ENCODE results near the gene HAVCR2. TPM values are rescaled to one million over a fixed set of nuclear protein-coding genes. Genes with fewer than 3 reads are reported as not detected.
"Not testable (repeated sequence)": the region's sequence is repeated elsewhere in the genome, so short reads cannot be mapped to it uniquely, and the experiment has no call there.

The HAVCR2 gene
- total RNA-seq, 1 donor from 2014 or later = 0.12 TPM

GRCh38 chr5:157047898-157048297 is 60.9 kb downstream of the HAVCR2 start:
- no peak overlapping the region for H3K4me3 ChIP-seq (ENCODE audit: low read depth, low read length)
- no peak for DNase-seq (ENCODE audit: low read depth)
- no peak for TF ChIP-seq CTCF (conservative IDR thresholded peaks at IDR 0.05; ENCODE audit: low read depth, low read length)

GRCh38 chr5:157047016-157047415 is 61.8 kb downstream of the HAVCR2 start:
- not testable (repeated sequence) for H3K4me3 ChIP-seq (ENCODE audit: low read depth, low read length); DNase-seq (ENCODE audit: low read depth)

GRCh38 chr5:157046041-157046440 is 62.8 kb downstream of the HAVCR2 start:
- peak; percentile 98 for DNase-seq (ENCODE audit: low read depth)
- no peak overlapping the region for H3K4me3 ChIP-seq (ENCODE audit: low read depth, low read length)
- peak; percentile 11 for TF ChIP-seq CTCF (conservative IDR thresholded peaks at IDR 0.05; ENCODE audit: low read depth, low read length)

GRCh38 chr5:157045601-157046000 is 63.2 kb downstream of the HAVCR2 start:
- TF ChIP-seq CTCF (conservative IDR thresholded peaks at IDR 0.05; ENCODE audit: low read depth, low read length) = no peak
- DNase-seq (ENCODE audit: low read depth) = no peak
- H3K4me3 ChIP-seq (ENCODE audit: low read depth, low read length) = no peak overlapping the region

GRCh38 chr5:157038568-157039187 is 70.2 kb downstream of the HAVCR2 start:
- no peak for TF ChIP-seq CTCF (conservative IDR thresholded peaks at IDR 0.05; ENCODE audit: low read depth, low read length)
- DNase-seq (ENCODE audit: low read depth) = no peak

More at GRCh38 chr5:157038568-157039187, 70.2 kb downstream of the HAVCR2 start:
- no peak overlapping the region for H3K4me3 ChIP-seq (ENCODE audit: low read depth, low read length)

Other genes with a start within 250 kb of the HAVCR2 start
- gene TIMD4, start 145.8 kb downstream of the HAVCR2 start, total RNA-seq = 0.17 TPM in 1 of 2 replicates, not detected in the other
- gene HAVCR1, start 49.9 kb downstream of the HAVCR2 start, total RNA-seq = 11.4 and 25.8 TPM in 2 replicates
- gene MED7, start 33.8 kb upstream of the HAVCR2 start, total RNA-seq = 13.1 and 20.5 TPM in 2 replicates
- gene GARIN3, start 57.2 kb upstream of the HAVCR2 start, total RNA-seq = not detected in 2 replicates
- gene ITK, start 71.8 kb upstream of the HAVCR2 start, total RNA-seq = 0.29 TPM in 1 of 2 replicates, not detected in the other
- 56.5 and 59.2 TPM in 2 replicates for gene CYFIP2, start 157.1 kb upstream of the HAVCR2 start, total RNA-seq